ENCODE results near the gene MSX2. TPM values are rescaled to one million over a fixed set of nuclear protein-coding genes. Genes with fewer than 3 reads are reported as not detected.

MSX2 gene

DNA sequence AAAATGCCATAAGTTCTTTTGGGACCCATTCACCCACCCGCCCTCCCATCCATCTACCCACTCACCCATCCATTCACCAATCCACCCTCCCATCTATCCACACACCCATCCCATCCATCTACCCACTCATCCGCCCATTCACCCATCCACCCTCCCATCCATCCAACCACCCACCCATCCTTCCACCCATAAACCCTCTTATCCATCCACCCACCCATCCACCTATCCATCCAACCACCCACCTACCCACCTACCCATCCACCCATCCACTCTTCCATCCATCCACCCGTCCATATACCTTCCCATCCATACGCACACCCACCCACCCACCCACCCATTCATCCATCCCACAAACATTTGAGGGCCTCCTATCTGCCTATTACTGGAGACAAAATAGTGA lies 43.3 kb downstream of the MSX2 start:
- no peaks in the 10 kb centered on the region for H3K4me1 ChIP-seq (ENCODE audit: control insufficient read depth, insufficient read depth, low read length)
- H3K9ac ChIP-seq (ENCODE audit: low read depth, low read length), result no peak overlapping the region
- no peaks in the 10 kb centered on the region for H3K36me3 ChIP-seq (ENCODE audit: insufficient read depth, low read length)
- no peak overlapping the region for H3K4me3 ChIP-seq (ENCODE audit: low read length)
- H3K27me3 ChIP-seq (ENCODE audit: control insufficient read depth, insufficient read depth, low read length), result no peaks in the 10 kb centered on the region
- no peaks in the 10 kb centered on the region for H3K9me3 ChIP-seq (replicated peaks; ENCODE audit: low read length)
- H3K4me2 ChIP-seq (ENCODE audit: low read length), result no peak overlapping the region

DNA sequence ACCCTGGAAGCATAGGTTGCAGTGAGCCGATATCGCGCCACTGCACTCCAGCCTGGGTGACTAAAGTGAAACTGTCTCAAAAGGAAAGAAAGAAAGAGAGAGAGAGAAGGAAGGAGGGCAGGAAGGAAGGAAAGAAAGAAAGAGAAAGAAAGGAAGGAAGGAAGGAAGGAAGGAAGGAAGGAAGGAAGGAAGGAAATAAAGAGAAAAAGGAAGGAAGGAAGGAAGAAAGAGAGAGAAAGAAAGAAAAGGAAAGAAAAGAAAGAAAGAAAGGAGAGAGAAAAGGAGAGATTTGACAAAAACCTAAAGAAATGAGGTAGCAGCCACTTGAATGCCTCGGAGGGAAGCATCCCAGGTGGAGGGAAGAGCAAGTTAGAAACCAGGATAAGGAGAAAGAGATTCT lies 44.6 kb downstream of the MSX2 start:
- Histone ChIP-seq H3K4me2 (ENCODE audit: low read length) (no peak overlapping the region), H3K36me3 (ENCODE audit: insufficient read depth, low read length) (no peaks in the 10 kb centered on the region), H3K27me3 (ENCODE audit: control insufficient read depth, insufficient read depth, low read length) (no peaks in the 10 kb centered on the region), H3K4me1 (ENCODE audit: control insufficient read depth, insufficient read depth, low read length) (no peaks in the 10 kb centered on the region), H3K9ac (ENCODE audit: low read depth, low read length) (no peak overlapping the region), H3K9me3 (replicated peaks; ENCODE audit: low read length) (no peaks in the 10 kb centered on the region), H3K4me3 (ENCODE audit: low read length) (no peak overlapping the region)

DNA sequence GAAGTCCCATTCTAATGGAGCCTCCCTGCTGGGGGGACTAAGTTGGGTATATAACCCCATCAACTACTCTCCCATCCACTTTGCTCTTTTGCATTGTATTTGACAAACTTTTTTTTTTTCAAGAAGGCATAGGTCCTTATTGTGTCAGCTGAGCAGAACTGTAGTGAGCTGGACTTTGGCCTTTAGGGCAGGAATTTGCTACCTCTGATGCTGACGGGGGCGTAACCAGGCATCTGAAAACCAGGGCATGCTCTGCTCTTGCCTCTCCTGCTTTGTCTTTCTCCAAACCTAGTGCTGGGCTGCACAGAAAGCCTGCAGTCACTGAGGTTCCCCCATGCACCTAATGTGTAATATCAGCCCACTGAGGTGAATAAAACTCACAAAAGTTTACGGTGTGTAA lies 49.0 kb downstream of the MSX2 start:
- H3K27me3 ChIP-seq (ENCODE audit: control insufficient read depth, insufficient read depth, low read length), result no peaks in the 10 kb centered on the region
- no peak overlapping the region for H3K9ac ChIP-seq (ENCODE audit: low read depth, low read length)
- H3K4me3 ChIP-seq (ENCODE audit: low read length), result no peak overlapping the region
- H3K36me3 ChIP-seq (ENCODE audit: insufficient read depth, low read length), result no peaks in the 10 kb centered on the region
- peaks cover 7% of the 10 kb centered on the region for H3K4me1 ChIP-seq (ENCODE audit: control insufficient read depth, insufficient read depth, low read length)
- no peak overlapping the region for H3K4me2 ChIP-seq (ENCODE audit: low read length)
- H3K9me3 ChIP-seq (replicated peaks; ENCODE audit: low read length), result no peaks in the 10 kb centered on the region

DNA sequence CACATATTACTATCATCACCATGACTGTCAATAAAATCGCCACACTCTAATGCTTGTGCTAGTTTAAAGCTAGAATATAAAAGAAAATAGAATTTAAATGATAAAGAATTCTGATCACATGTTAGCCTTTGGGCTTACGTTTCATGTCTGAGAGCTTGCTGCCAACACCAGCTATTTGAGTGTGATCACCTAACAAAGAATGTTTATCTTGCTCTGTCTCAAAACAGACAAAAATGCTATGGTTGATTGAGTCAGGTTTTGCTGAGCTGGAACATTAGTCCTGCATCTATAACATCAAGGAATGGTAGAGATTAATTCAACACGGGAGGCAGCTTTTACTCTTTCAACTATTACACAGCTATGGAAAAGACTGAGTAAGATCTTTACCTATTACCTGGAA lies 50.7 kb downstream of the MSX2 start:
- no peak overlapping the region for H3K4me2 ChIP-seq (ENCODE audit: low read length)
- no peak overlapping the region for H3K9ac ChIP-seq (ENCODE audit: low read depth, low read length)
- H3K4me1 ChIP-seq (ENCODE audit: control insufficient read depth, insufficient read depth, low read length), result peaks cover 7% of the 10 kb centered on the region
- H3K36me3 ChIP-seq (ENCODE audit: insufficient read depth, low read length), result no peaks in the 10 kb centered on the region
- no peaks in the 10 kb centered on the region for H3K9me3 ChIP-seq (replicated peaks; ENCODE audit: low read length)
- H3K4me3 ChIP-seq (ENCODE audit: low read length), result no peak overlapping the region
- no peaks in the 10 kb centered on the region for H3K27me3 ChIP-seq (ENCODE audit: control insufficient read depth, insufficient read depth, low read length)

DNA sequence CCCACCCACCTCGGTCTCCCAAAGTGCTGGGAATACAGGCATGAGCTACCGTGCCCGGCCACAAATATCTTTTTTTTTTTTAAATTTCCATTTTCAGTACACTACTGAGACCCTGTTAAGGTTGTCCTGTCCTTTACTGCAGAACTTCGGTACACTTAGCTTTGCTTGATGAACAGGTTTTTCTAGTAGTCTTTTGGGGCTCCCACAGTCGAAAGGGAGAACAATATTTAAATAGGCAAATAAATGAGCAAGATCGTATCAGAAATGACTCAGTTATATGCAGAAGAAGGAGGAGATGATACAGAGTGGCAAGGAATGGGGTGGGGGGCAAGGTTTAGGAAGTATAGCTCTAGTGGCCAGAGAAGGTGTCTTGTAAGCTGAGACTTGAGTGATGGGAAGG lies 52.7 kb downstream of the MSX2 start:
- no peak overlapping the region for H3K4me3 ChIP-seq (ENCODE audit: low read length)
- H3K27me3 ChIP-seq (ENCODE audit: control insufficient read depth, insufficient read depth, low read length), result no peaks in the 10 kb centered on the region
- no peak overlapping the region for H3K4me2 ChIP-seq (ENCODE audit: low read length)
- H3K36me3 ChIP-seq (ENCODE audit: insufficient read depth, low read length), result no peaks in the 10 kb centered on the region
- no peaks in the 10 kb centered on the region for H3K9me3 ChIP-seq (replicated peaks; ENCODE audit: low read length)
- H3K4me1 ChIP-seq (ENCODE audit: control insufficient read depth, insufficient read depth, low read length), result peaks cover 7% of the 10 kb centered on the region
- H3K9ac ChIP-seq (ENCODE audit: low read depth, low read length), result no peak overlapping the region

DNA sequence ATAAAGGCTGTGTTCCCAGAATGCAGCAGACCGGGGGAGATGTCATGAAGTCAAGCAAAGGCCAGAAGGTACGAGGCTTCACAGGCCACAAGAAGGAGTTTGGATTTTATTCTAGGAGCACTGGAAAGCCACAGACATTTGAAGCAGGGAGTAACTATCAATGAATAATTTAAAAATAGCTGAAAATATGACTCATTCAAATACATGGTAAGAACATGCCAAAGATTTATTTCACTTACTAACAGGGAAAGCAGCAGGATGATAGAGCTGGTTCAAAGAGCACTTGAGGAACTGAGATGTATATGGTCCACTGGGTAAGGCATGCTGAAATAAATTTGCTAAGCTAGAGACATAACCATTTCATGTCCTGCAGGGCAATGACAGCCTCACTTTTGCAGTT lies 53.2 kb downstream of the MSX2 start:
- peaks cover 7% of the 10 kb centered on the region for H3K4me1 ChIP-seq (ENCODE audit: control insufficient read depth, insufficient read depth, low read length)
- no peaks in the 10 kb centered on the region for H3K27me3 ChIP-seq (ENCODE audit: control insufficient read depth, insufficient read depth, low read length)
- H3K36me3 ChIP-seq (ENCODE audit: insufficient read depth, low read length), result no peaks in the 10 kb centered on the region
- H3K4me3 ChIP-seq (ENCODE audit: low read length), result no peak overlapping the region
- no peak overlapping the region for H3K9ac ChIP-seq (ENCODE audit: low read depth, low read length)
- no peaks in the 10 kb centered on the region for H3K9me3 ChIP-seq (replicated peaks; ENCODE audit: low read length)
- H3K4me2 ChIP-seq (ENCODE audit: low read length), result no peak overlapping the region

Small RNAs within 50 kb of the gene (small RNA-seq; reads per million reads assigned to genes)
- not detected for gene MIR4634
